Endometrial microvascular endothelial cells (primary cell): ENCODE data around the gene EPS8. TPM values are rescaled to one million over a fixed set of nuclear protein-coding genes. Genes with fewer than 3 reads are reported as not detected.

ENCODE experiments used
- in situ Hi-C: cut with HindIII; loops from 2 replicates; pipeline ENCODE4 v1.10.0; 2017; ENCODE audit warnings: low sequenced_read_pairs, low pct_unique_long_range_greater_than_20kb; ENCODE audit errors: inconsistent ontology term
- total RNA-seq: library from RNA; depleted of rRNA; stranded (reverse); fragments of >200 nt; gene quantifications from one replicate; pipeline ENCODE4 v1.2.3, GENCODE V29; 2015; ENCODE audit errors: inconsistent ontology term

Gene EPS8
- total RNA-seq, 1 donor from 2014 or later, result 12.0 TPM

- in situ Hi-C loops, result loop anchor here (25.0 kb wide), 1 partner anchor 94 kb away; no protein-coding TSS in a partner anchor
Observed at GRCh38 chr12:15706010-15706676, 83.0 kb downstream of the EPS8 start.

DNA sequence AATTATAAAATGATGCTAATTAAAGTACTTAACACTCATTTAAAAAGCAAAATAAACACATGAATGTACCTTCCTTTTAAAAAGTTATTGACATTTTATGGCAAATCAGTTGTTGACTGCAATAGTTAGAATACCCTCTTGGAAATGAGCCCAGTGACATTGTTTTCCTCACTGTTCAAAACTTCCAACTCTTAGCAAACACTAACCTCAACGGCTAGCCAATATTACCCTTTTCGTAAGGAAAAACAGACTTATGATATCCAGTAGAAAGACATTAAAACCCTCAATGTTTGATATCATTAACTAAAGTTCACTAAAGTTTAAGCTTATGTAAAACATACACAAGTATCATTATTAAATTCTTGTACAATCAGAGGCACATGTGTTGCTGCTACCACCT, 83.6 kb downstream of the EPS8 start:
- in situ Hi-C loops, result loop anchor here (25.0 kb wide), 1 partner anchor 93 kb away; no protein-coding TSS in a partner anchor

DNA sequence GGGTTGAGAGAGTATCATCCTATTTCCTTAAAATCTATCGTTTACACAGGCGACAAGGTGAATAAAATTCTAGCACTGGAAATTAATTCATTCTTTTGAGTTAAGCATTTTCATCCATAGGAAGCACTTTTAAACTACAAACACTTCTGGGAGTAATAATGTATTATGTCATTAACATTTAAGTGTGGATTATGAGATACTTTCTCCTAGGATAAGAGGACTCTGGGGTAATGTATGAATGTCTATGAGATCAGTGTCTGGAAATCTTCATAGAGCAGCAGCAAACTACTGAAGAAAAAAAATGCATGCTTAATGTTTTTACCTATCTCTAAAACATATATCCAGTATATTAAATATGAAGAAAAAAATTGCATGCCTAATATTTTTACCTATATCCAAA, 86.9 kb downstream of the EPS8 start:
- in situ Hi-C loops, result loop anchor here (25.0 kb wide), 1 partner anchor 90 kb away; no protein-coding TSS in a partner anchor

DNA sequence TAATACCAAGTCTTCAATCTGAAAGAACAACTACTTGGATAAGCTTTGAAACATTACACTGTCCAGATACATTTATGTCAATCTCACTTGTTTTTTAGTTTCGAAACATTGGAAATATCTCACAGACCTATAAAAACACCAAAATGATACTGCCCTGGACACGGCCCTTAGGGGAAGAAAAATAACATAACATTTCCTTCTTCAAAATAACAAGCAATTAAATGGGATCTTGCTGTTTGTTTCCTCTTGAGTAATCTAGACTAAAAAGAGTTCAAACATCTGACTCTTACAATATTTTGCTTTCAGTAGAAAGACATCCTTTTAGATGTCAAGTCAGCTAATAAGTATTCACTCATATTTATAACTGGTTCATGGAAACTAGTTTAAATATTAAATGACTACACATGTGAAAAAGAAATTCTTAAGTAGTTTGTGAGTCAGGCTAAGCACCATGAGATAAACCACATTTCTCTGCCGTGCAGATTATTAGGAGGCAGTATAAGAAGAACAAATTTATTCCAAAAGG, 87.5 kb downstream of the EPS8 start:
- in situ Hi-C loops, result loop anchor here (25.0 kb wide), 1 partner anchor 89 kb away; no protein-coding TSS in a partner anchor

DNA sequence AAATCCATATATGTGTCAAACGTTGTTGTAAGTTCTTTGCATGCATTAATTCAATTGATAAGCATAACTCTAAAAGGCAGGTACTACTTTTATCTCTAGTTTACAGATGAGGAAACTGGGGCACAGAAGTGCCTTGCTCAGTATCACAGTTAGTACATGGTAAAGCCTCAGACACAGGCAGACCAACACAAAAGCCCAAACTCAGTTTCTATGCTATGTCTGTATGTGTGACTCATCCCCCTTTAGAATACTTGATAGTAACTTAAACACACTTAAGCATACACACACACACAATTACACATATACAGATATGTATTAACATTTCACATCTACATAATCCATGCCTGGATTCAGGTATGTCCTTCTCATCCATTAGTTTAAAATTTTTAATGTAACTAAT, 88.0 kb downstream of the EPS8 start:
- in situ Hi-C loops, result loop anchor here (25.0 kb wide), 1 partner anchor 89 kb away; no protein-coding TSS in a partner anchor

DNA sequence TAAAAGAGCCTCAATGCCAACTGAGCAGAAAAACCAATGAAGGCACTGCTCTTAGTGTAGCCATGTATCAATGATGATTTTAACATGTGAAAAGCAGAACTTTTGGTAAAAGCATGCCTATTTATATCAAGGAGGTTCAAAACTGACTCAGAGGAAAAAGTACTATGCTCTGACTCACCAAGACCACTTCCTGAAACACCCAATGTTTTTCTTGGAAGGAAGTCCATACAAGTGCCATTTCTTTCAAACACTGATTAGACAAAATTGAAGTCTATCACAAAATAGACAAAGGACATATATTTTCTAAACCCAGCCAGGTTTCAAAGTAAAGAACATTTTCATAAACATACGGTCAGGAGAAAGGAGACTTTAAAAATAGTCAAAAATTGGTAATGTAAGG, 88.6 kb downstream of the EPS8 start:
- in situ Hi-C loops, result loop anchor here (25.0 kb wide), 1 partner anchor 88 kb away; no protein-coding TSS in a partner anchor

GRCh38 chr12:15699886-15700285, 89.3 kb downstream of the EPS8 start:
- in situ Hi-C loops, result loop anchor here (25.0 kb wide), 1 partner anchor 88 kb away; no protein-coding TSS in a partner anchor

- in situ Hi-C loops, result no loop called here
Observed at GRCh38 chr12:15698377-15698871, 90.8 kb downstream of the EPS8 start.

DNA sequence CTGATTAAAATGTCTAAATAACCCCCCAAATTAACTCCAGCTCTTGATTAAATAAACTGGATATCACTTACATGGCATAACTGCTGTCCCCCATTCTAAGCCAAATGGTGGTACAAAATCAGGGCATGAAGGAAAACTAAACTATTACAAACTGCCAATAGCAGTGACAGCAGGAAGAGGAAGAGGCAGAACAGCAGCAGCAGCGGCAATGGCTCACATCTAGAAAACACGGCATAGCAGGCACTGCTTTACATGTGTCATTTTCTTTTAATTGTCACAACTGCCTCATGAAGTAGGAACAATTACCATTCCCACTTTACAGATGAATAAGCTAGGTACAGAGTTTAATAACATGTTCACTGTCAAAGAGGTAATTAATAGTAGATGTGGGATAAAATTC, 92.0 kb downstream of the EPS8 start:
- in situ Hi-C loops, result no loop called here

GRCh38 chr12:15693228-15693911, 95.8 kb downstream of the EPS8 start:
- in situ Hi-C loops, result no loop called here

- in situ Hi-C loops, result no loop called here
Observed at GRCh38 chr12:15691388-15691787, 97.8 kb downstream of the EPS8 start.

DNA sequence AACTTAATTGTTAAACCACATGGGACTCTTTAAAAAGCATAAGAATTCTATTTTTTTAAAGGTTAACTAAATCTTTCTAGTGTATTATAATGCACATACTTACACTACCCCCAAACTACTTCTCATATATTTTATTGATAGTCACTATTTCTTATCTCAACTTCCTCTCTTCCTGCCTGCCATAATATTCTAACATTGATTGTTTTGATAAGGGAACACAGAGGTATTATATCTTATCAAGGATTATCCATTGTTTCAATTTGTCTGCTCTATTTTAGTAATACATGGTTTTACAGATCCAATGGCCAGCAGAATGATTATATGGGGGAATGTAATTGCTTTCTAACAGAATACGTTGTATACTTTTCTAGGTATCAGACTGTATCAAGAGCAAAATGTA, 98.9 kb downstream of the EPS8 start:
- in situ Hi-C loops, result no loop called here

- in situ Hi-C loops, result no loop called here
Observed at GRCh38 chr12:15689751-15690191, 99.4 kb downstream of the EPS8 start.

DNA sequence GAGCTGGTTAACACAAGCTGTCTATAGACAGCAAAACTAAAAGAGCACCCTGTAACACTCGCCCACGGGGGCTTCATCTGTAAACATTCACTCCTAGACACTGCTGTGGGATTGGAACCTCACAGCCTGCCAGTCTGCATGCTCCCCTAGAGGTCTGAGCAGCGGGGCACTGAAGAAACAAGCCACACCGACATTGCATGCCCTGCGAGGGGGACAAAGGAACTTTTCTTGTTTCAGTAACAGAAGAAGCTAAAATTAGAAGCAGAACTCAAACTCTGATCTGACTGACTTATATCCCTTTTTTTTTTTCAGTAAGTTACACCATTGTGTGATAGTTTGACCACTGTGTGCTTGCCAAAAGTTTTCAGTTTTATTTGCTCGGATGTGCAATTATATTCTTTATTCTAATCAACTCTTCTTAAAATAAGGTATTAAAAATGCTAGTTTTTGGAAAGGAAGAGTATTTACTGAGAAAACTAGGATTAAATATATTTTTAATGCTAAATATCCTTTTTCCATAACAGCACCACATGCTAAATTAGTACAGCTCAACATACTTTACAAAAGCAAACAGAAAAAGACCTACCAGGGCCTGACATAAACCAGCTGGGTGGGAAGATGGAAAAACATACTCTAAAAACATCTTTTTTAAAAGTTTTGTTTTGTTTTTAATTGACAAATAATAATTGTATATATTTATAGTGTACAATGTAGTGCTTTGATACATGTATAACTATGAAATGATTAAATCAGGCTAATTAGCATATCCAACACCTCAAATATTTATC, 100.2 kb downstream of the EPS8 start:
- in situ Hi-C loops, result no loop called here

DNA sequence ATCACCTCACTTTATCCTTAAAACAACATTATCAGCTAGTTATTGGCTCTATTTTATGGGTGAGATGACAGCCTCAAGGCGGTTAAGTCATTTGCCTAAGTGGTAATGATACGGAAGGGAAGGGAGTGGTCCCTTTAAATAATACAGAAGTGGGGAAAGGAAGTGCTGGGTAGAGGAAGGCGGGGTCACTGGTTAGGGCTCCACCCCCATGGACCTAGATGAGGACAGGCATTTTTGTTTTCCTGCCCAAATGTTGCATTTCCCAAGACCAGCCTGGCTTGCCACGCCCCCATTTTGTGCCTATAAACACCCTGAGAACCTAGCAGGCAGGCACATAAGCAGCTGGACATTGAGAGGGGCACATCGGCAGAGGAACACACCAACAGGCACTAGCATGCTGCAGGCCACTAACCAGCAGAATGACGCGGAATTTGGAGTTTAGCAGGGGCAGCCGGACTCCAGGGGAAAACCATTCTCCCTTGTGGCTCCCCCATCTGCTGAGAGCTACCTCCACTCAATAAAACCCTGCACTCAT, 100.9 kb downstream of the EPS8 start:
- in situ Hi-C loops, result no loop called here

GRCh38 chr12:15687583-15687982, 101.6 kb downstream of the EPS8 start:
- in situ Hi-C loops, result no loop called here

- in situ Hi-C loops, result no loop called here
Observed at GRCh38 chr12:15684896-15685658, 104.1 kb downstream of the EPS8 start.

DNA sequence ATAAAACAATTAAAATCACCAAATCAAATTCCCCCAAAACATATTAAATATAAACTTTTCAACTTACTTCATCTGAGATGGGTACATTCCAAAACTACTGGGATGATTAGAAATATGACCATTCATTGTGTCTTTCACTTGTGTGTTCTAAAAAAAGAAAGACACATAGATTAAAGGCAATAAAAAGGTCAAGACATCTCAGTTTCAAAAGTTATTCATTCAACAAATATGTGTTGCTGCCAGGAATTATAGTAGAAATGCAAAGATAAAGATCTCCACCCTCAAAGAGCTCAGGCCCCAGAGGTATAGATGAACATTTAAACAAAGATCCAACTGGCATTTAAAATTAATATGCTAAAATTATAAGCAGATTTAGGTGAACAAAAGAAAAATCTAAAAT, 106.4 kb downstream of the EPS8 start:
- in situ Hi-C loops, result no loop called here
